Fibroblast of lung (primary cell): ENCODE measurements around the gene TRIP13.

Experiments used
- EZH2 ChIP-seq: IDR thresholded peaks from 2 replicates; pipeline ENCODE4 v1.5.1; 2012; ENCODE audit warnings: low read length, control low read depth, mild to moderate bottlenecking; ENCODE audit errors: missing control alignments
- TF ChIP-seq, protein P1 (sequence below), 2 donors: IDR thresholded peaks in 1 of 2; conservative IDR thresholded peaks in 1 of 2; 1 replicate in 1 of 2; 2 replicates in 1 of 2; pipeline ENCODE4 v1.5.1; 2011 to 2012; ENCODE audit warnings: low read length in 2 of 2, control low read depth in 1 of 2, inconsistent platforms in 1 of 2, low read depth in 1 of 2, mild to moderate bottlenecking in 1 of 2

DNA sequence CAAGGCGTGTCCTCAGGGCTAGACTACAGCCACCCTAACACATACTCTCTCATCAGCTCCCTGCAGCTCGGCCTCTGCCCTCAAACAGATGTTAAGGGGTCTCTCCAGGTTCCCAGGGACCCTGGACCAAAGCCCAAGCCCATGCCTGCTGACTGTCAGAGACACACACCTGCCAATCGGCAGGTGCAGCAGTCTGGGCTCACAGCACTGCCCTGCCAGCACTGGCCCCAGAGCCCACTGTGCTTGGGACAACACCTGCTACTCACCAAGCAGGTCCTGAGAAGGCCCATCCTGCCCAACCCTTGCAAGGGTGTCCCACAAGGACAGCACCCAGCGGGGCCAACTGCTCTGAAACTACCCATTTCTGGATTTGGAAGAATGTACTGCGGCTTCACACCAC is 21.7 kb upstream of the TRIP13 start:
- TF ChIP-seq, protein P1, sequence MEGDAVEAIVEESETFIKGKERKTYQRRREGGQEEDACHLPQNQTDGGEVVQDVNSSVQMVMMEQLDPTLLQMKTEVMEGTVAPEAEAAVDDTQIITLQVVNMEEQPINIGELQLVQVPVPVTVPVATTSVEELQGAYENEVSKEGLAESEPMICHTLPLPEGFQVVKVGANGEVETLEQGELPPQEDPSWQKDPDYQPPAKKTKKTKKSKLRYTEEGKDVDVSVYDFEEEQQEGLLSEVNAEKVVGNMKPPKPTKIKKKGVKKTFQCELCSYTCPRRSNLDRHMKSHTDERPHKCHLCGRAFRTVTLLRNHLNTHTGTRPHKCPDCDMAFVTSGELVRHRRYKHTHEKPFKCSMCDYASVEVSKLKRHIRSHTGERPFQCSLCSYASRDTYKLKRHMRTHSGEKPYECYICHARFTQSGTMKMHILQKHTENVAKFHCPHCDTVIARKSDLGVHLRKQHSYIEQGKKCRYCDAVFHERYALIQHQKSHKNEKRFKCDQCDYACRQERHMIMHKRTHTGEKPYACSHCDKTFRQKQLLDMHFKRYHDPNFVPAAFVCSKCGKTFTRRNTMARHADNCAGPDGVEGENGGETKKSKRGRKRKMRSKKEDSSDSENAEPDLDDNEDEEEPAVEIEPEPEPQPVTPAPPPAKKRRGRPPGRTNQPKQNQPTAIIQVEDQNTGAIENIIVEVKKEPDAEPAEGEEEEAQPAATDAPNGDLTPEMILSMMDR (conservative IDR thresholded peaks at IDR 0.05 in 1 of 2, IDR thresholded peaks at IDR 0.05 in 1 of 2; ENCODE audit: low read depth in 1 of 2, low read length in 2 of 2), result no peak
- no peak for TF ChIP-seq EZH2
